ENCODE data around the gene FA2H. TPM values are rescaled to one million over a fixed set of nuclear protein-coding genes. Genes with fewer than 3 reads are reported as not detected.
"Not testable (repeated sequence)": the region's sequence is repeated elsewhere in the genome, so short reads cannot be mapped to it uniquely, and the experiment has no call there.

Gene FA2H
- total RNA-seq, 8 experiments from 2014 or later = 0.52 to 3.3 (median 0.92) TPM; not detected in 3

GRCh38 chr16:74766729-74767128, 7.9 kb downstream of the FA2H start:
- Histone ChIP-seq H3K27ac (no peak overlapping the region), H3K4me3 (no peak overlapping the region), H3K4me1 (replicated peaks in 1 of 2) (no peaks in the 10 kb centered on the region)
- in situ Hi-C loops (cut with MboI; ENCODE audit: low pct_unique_long_range_greater_than_20kb in 2 of 9, low sequenced_read_pairs in 9 of 9, unreplicated experiment in 9 of 9) = no loop called here
- WGBS, 10 experiments = 40 to 100% (median 86%) methylated on average over 1 to 6 of the region's 7 CpGs
- ATAC-seq (replicated peaks in 6 of 8) = no peak

GRCh38 chr16:74764184-74764583, 10.4 kb downstream of the FA2H start:
- H3K27ac ChIP-seq; ATAC-seq (replicated peaks in 6 of 8); H3K4me1 ChIP-seq (replicated peaks in 1 of 2); H3K4me3 ChIP-seq; in situ Hi-C loops (cut with MboI; ENCODE audit: low pct_unique_long_range_greater_than_20kb in 2 of 9, low sequenced_read_pairs in 9 of 9, unreplicated experiment in 9 of 9): not testable (repeated sequence)
- WGBS, 10 experiments = 0 to 60% (median 39%) methylated on average over 1 to 3 of the region's 3 CpGs; no CpG with 5 or more reads in 1 of the 10 experiments

- ATAC-seq (replicated peaks in 6 of 8) = no peak
- in situ Hi-C loops (cut with MboI; ENCODE audit: low pct_unique_long_range_greater_than_20kb in 2 of 9, low sequenced_read_pairs in 9 of 9, unreplicated experiment in 9 of 9) = no loop called here
- Histone ChIP-seq H3K27ac (no peak overlapping the region), H3K4me1 (replicated peaks in 1 of 2) (no peaks in the 10 kb centered on the region), H3K4me3 (no peak overlapping the region)
Measured at GRCh38 chr16:74761665-74762064, 13.0 kb downstream of the FA2H start.

GRCh38 chr16:74760007-74760767, 14.4 kb downstream of the FA2H start:
- H3K27ac ChIP-seq = no peak overlapping the region
- peak in 1 of 8 experiments; percentile 16 for ATAC-seq (replicated peaks in 6 of 8)
- 27 to 100% (median 71%) methylated on average over 1 to 8 of the region's 11 CpGs for WGBS, 10 experiments
- H3K4me3 ChIP-seq = no peak overlapping the region
- in situ Hi-C loops (cut with MboI; ENCODE audit: low pct_unique_long_range_greater_than_20kb in 2 of 9, low sequenced_read_pairs in 9 of 9, unreplicated experiment in 9 of 9) = no loop called here
- no peaks in the 10 kb centered on the region for H3K4me1 ChIP-seq (replicated peaks in 1 of 2)

- no peak overlapping the region for H3K4me3 ChIP-seq
- H3K27ac ChIP-seq = no peak overlapping the region
- in situ Hi-C loops (cut with MboI; ENCODE audit: low pct_unique_long_range_greater_than_20kb in 2 of 9, low sequenced_read_pairs in 9 of 9, unreplicated experiment in 9 of 9) = no loop called here
- no peak for ATAC-seq (replicated peaks in 6 of 8)
- no peaks in the 10 kb centered on the region for H3K4me1 ChIP-seq (replicated peaks in 1 of 2)
- 83 to 88% methylated on average over 1 of the region's 3 CpGs; no CpG with 5 or more reads in 8 of the 10 experiments for WGBS, 10 experiments
Measured at GRCh38 chr16:74759564-74759963, 15.1 kb downstream of the FA2H start.

- H3K27ac ChIP-seq = no peak overlapping the region
Measured at GRCh38 chr16:74758801-74759200, 15.8 kb downstream of the FA2H start.

GRCh38 chr16:74757349-74757748, 17.3 kb downstream of the FA2H start:
- Histone ChIP-seq H3K4me1 (replicated peaks in 1 of 2) (no peaks in the 10 kb centered on the region), H3K27ac (no peak overlapping the region), H3K4me3 (no peak overlapping the region)
- ATAC-seq (replicated peaks in 6 of 8) = no peak
- 0 to 100% (median 70%) methylated on average over 1 to 4 of the region's 4 CpGs; no CpG with 5 or more reads in 1 of the 10 experiments for WGBS, 10 experiments
- in situ Hi-C loops (cut with MboI; ENCODE audit: low pct_unique_long_range_greater_than_20kb in 2 of 9, low sequenced_read_pairs in 9 of 9, unreplicated experiment in 9 of 9) = no loop called here

More at GRCh38 chr16:74758801-74759200, 15.8 kb downstream of the FA2H start:
- no peak overlapping the region for H3K4me3 ChIP-seq
- no peaks in the 10 kb centered on the region for H3K4me1 ChIP-seq (replicated peaks in 1 of 2)
- 57 to 100% (median 100%) methylated on average over 1 to 4 of the region's 4 CpGs; no CpG with 5 or more reads in 3 of the 10 experiments for WGBS, 10 experiments
- no peak for ATAC-seq (replicated peaks in 6 of 8)
- in situ Hi-C loops (cut with MboI; ENCODE audit: low pct_unique_long_range_greater_than_20kb in 2 of 9, low sequenced_read_pairs in 9 of 9, unreplicated experiment in 9 of 9) = no loop called here

- H3K27ac ChIP-seq = no peak overlapping the region
Measured at GRCh38 chr16:74756203-74756602, 18.4 kb downstream of the FA2H start.

GRCh38 chr16:74753180-74753579, 21.4 kb downstream of the FA2H start:
- ATAC-seq (replicated peaks in 6 of 8) = no peak
- in situ Hi-C loops (cut with MboI; ENCODE audit: low pct_unique_long_range_greater_than_20kb in 2 of 9, low sequenced_read_pairs in 9 of 9, unreplicated experiment in 9 of 9) = no loop called here
- H3K27ac ChIP-seq = no peak overlapping the region
- 65 to 100% (median 76%) methylated on average over 1 to 6 of the region's 12 CpGs; no CpG with 5 or more reads in 5 of the 10 experiments for WGBS, 10 experiments
- H3K4me3 ChIP-seq = no peak overlapping the region
- no peaks in the 10 kb centered on the region for H3K4me1 ChIP-seq (replicated peaks in 1 of 2)

More at GRCh38 chr16:74756203-74756602, 18.4 kb downstream of the FA2H start:
- no peak for ATAC-seq (replicated peaks in 6 of 8)
- 23 to 94% (median 53%) methylated on average over 1 to 6 of the region's 6 CpGs; no CpG with 5 or more reads in 4 of the 10 experiments for WGBS, 10 experiments
- in situ Hi-C loops (cut with MboI; ENCODE audit: low pct_unique_long_range_greater_than_20kb in 2 of 9, low sequenced_read_pairs in 9 of 9, unreplicated experiment in 9 of 9) = no loop called here
- no peak overlapping the region for H3K4me3 ChIP-seq
- no peaks in the 10 kb centered on the region for H3K4me1 ChIP-seq (replicated peaks in 1 of 2)

GRCh38 chr16:74752756-74753155, 21.9 kb downstream of the FA2H start:
- Histone ChIP-seq H3K27ac (no peak overlapping the region), H3K4me1 (replicated peaks in 1 of 2) (no peaks in the 10 kb centered on the region), H3K4me3 (no peak overlapping the region)
- no peak for ATAC-seq (replicated peaks in 6 of 8)
- in situ Hi-C loops (cut with MboI; ENCODE audit: low pct_unique_long_range_greater_than_20kb in 2 of 9, low sequenced_read_pairs in 9 of 9, unreplicated experiment in 9 of 9) = no loop called here
- WGBS, 10 experiments = 90 to 100% methylated on average over 1 to 2 of the region's 5 CpGs; no CpG with 5 or more reads in 8 of the 10 experiments

- 60 to 100% (median 100%) methylated on average over 1 to 2 of the region's 2 CpGs; no CpG with 5 or more reads in 6 of the 10 experiments for WGBS, 10 experiments
Measured at GRCh38 chr16:74752258-74752657, 22.4 kb downstream of the FA2H start.

GRCh38 chr16:74751658-74752057, 23.0 kb downstream of the FA2H start:
- WGBS, 10 experiments = 36 to 80% (median 60%) methylated on average over 1 to 4 of the region's 5 CpGs; no CpG with 5 or more reads in 3 of the 10 experiments
- Histone ChIP-seq H3K4me1 (replicated peaks in 1 of 2) (no peaks in the 10 kb centered on the region), H3K27ac (no peak overlapping the region), H3K4me3 (no peak overlapping the region)
- in situ Hi-C loops (cut with MboI; ENCODE audit: low pct_unique_long_range_greater_than_20kb in 2 of 9, low sequenced_read_pairs in 9 of 9, unreplicated experiment in 9 of 9) = no loop called here
- ATAC-seq (replicated peaks in 6 of 8) = no peak

More at GRCh38 chr16:74752258-74752657, 22.4 kb downstream of the FA2H start:
- Histone ChIP-seq H3K27ac (no peak overlapping the region), H3K4me1 (replicated peaks in 1 of 2) (no peaks in the 10 kb centered on the region), H3K4me3 (no peak overlapping the region)
- ATAC-seq (replicated peaks in 6 of 8) = no peak
- in situ Hi-C loops (cut with MboI; ENCODE audit: low pct_unique_long_range_greater_than_20kb in 2 of 9, low sequenced_read_pairs in 9 of 9, unreplicated experiment in 9 of 9) = no loop called here

GRCh38 chr16:74749291-74750055, 25.1 kb downstream of the FA2H start:
- H3K27ac ChIP-seq = no peak overlapping the region
- no peak overlapping the region for H3K4me3 ChIP-seq
- no peaks in the 10 kb centered on the region for H3K4me1 ChIP-seq (replicated peaks in 1 of 2)
- 20 to 80% (median 51%) methylated on average over 1 to 10 of the region's 20 CpGs; no CpG with 5 or more reads in 4 of the 10 experiments for WGBS, 10 experiments
- in situ Hi-C loops (cut with MboI; ENCODE audit: low pct_unique_long_range_greater_than_20kb in 2 of 9, low sequenced_read_pairs in 9 of 9, unreplicated experiment in 9 of 9) = no loop called here
- ATAC-seq (replicated peaks in 6 of 8) = no peak

Data from motor neuron (in vitro differentiated cells).